GM12873 (cell line): ENCODE measurements around the gene CUEDC1.

Experiments
- CTCF ChIP-seq: IDR thresholded peaks from 2 replicates; pipeline ENCODE4 v1.5.1; 2012; ENCODE audit warnings: low read depth, mild to moderate bottlenecking, moderate library complexity, low read length, control low read depth; ENCODE audit not compliant: insufficient read depth; ENCODE audit errors: missing control alignments

The CUEDC1 gene

DNA sequence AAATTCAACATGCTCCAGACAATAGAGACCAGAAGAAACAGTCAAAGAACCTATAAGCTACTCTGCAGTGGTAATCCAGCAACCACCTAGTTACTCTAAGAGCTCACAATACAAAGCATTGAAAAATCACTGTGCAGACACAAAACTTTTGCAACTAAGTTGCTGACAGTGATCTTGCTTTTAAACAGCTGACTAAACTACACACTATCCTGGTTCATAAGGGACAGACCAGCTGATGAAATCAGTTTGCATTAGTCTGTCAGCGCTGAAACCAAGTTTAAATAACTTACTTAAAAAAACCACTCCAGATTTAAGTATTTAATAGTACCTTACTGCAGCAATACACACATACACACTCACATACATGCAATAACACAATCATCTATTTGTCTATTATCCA lies 28.2 kb upstream of the CUEDC1 start:
- no peak for TF ChIP-seq CTCF

DNA sequence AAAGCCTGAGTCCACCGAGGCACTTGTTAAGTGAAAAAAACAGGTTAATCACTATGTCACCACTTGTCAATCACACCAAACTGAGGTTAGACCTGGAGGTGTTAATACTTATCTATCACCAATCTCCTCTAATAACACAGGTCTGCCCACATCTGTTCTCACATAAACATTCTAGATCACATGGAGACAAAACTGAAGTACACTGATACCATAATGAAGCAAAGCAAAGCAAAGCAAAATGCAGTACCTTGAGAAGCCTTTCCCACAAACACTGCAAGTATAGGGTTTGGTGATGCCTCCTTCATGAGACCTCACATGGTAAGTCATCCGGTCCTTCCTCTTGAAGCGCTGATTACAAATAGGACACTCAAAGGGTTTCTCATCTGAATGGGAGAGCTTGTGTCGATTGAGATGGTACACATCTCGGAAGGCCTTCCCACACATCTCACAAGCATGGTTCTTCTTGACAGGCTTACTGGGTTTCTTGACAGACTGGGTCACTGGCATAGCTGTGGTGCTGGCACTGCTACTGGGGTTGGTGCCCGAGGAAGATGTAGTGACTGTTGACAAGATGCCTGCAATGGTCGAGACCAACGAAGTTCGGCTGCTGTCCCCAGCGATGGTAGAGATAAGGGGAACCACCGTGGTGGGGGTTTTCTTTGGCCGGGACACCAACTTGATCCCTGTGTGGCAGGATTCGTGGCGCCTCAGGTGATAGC lies 27.4 kb upstream of the CUEDC1 start:
- TF ChIP-seq CTCF: no peak

- TF ChIP-seq CTCF: no peak
Observed at GRCh38 chr17:57980522-57980921, 25.3 kb upstream of the CUEDC1 start.

GRCh38 chr17:57979076-57979475 lies 23.9 kb upstream of the CUEDC1 start:
- no peak for TF ChIP-seq CTCF

DNA sequence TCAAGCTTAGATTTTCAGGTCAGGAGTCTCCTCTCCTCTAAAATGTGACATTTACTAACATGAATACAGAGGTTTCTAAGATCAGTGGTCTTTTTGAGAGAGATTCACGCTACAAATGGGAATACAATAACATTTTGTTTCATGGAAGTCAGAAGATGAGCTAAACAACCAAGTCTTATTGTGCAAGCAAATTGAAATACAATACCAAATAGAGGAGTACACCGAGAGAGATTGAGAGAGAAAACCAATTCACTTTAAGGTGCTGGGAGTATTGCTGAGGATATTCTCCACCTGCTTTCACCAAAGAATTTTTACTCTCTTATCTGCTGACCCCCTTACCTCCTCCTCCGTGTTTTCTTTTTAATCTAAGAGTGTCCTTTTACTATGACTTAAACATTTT lies 21.4 kb upstream of the CUEDC1 start:
- TF ChIP-seq CTCF: no peak

GRCh38 chr17:57975044-57975443 lies 19.8 kb upstream of the CUEDC1 start:
- TF ChIP-seq CTCF: no peak

DNA sequence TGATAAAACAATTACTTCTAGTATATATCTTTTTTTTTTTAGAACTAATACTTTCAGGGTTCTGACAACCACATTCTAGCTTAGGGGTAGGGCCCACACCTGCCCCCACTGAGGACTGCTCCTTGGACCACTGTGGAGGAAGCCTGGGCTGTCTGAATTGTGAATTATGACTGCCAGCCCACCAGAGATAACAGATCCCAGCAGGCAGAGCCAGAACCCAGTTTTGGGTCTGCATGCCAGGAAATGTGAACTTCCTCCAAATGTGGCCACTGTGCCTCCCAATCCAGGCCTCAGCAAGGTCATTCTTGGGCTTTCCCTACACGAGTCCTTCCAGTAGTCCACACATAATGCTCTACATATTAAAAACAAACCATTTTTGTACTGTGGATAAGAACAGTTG lies 16.9 kb upstream of the CUEDC1 start:
- no peak for TF ChIP-seq CTCF
